HFFc6 (cell line): ENCODE measurements around the gene FHAD1. TPM values are rescaled to one million over a fixed set of nuclear protein-coding genes. Genes with fewer than 3 reads are reported as not detected.

ENCODE experiments used
- DNase-seq: peaks from one replicate; pipeline ENCODE4 v3.0.0-alpha.2; 2018
- H3K27ac Mint-ChIP-seq: 2 replicates; pipeline ENCODE4 v1.8.0; 2020; ENCODE audit warnings: mild to moderate bottlenecking, mixed read lengths
- H3K27me3 Mint-ChIP-seq: 2 replicates; pipeline ENCODE4 v1.8.0; 2021; ENCODE audit warnings: mild to moderate bottlenecking, moderate library complexity, mixed read lengths; ENCODE audit not compliant: insufficient read depth
- H3K36me3 Mint-ChIP-seq: 2 replicates; pipeline ENCODE4 v1.8.0; 2021; ENCODE audit warnings: low read depth, mixed read lengths
- H3K4me1 Mint-ChIP-seq: 2 replicates; pipeline ENCODE4 v1.8.0; 2020; ENCODE audit warnings: low read depth, mixed read lengths
- H3K4me3 Mint-ChIP-seq: 2 replicates; pipeline ENCODE4 v1.8.0; 2020; ENCODE audit warnings: mild to moderate bottlenecking, moderate library complexity, mixed read lengths
- H3K9me3 Mint-ChIP-seq: 2 replicates; pipeline ENCODE4 v1.8.0; 2020; ENCODE audit warnings: mild to moderate bottlenecking, mixed read lengths
- CTCF ChIP-seq: fragments of 200-600 bp; sonication (generic); IDR thresholded peaks from 2 replicates; pipeline ENCODE4 v1.5.0; 2021; ENCODE audit warnings: antibody characterized with exemption, mild to moderate bottlenecking
- total RNA-seq, 6 experiments: library from RNA; stranded (reverse); fragmentation: NEBNext Ultra II Directional; extraction: Animal tissue kit (Norgen Biotek cat#: 25700); gene quantifications; 2 replicates in 1 of 6; 3 replicates in 5 of 6; pipeline ENCODE4 v1.2.3, GENCODE V29; 2021

Gene FHAD1
- total RNA-seq, 6 experiments from 2014 or later: 0.16 to 0.25 TPM; not detected in 4

DNA sequence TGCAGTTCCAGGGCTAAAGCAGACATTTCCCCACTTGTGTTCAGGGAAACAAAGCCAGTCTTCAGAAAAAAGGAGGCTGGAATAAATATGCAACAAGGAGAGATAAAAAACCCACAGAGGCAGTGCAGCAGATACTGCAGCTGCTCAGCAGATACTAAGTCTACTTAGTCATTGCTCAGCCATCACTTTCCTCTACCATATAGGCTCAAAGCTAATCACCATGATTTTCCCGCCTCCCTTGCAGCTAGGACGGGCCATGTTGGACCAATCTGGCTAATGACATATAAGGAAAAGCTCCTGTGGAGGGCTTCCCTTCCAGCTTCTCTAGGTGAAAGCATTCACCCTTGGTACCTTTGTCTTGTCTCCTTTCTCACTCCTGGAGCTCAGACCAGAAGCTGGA lies 152.7 kb downstream of the FHAD1 start:
- Mint-ChIP-seq H3K9me3 (peaks cover 14% of the 10 kb centered on the region), H3K27me3 (peaks cover 7% of the 10 kb centered on the region), H3K4me1 (0 out of 2 replicates have a peak, but pooled peaks cover 4% of the 10 kb centered on the region), H3K27ac (no peak overlapping the region), H3K4me3 (no peak overlapping the region), H3K36me3 (no peaks in the 10 kb centered on the region)
- no peak for DNase-seq
- TF ChIP-seq CTCF: no peak

DNA sequence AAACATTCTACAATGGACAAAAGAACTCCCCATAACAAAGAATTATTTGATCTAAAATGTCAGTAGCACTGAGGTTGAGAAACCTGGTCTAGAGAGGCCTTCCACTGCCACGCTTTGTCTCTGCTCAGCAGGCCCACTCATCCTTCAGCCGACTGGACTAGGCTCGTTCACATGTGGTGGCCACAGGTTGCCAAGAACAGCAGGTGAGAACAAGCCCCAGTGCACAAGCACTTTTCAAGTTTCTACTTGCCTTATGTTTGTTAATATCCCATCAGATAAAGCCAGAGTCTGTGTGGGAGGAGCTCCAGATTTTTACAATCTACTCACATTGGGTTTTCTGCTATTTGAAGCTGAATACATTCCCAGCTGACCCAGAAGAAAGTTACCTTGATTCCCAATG lies 153.6 kb downstream of the FHAD1 start:
- H3K4me1 Mint-ChIP-seq: 0 out of 2 replicates have a peak, but pooled peaks cover 4% of the 10 kb centered on the region
- H3K36me3 Mint-ChIP-seq: no peaks in the 10 kb centered on the region

DNA sequence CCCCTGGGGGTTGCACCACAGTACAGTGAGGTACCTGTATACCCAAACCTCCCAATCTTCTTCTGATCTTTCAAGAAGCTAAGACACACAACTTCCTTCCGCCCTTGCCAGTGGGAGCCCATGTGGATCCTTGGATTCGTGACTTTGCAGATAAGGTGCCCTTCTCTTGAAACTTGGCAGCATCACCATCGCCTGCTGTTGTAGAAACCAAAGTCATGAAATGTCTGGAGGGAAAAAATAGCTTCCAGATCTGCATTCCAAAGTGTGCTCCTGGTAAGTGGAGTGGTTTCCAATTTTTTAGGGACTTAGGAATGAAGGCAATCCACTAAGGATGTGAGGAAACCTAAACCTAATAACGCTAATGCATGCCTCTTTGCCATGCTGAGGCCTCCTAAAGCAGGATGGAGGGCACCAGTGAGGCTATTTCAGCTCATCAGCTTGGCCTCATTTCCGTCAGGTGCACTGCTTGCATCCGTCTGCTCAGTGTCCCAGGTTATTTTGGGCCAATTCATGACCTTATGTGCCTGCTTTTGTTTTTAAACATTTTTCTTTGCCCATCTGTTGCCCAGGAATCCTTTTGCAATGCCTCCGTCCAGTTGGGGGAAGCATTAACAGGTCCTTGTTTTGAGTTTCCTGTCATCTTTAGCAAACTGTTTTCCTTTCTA lies 154.5 kb downstream of the FHAD1 start:
- no peak for DNase-seq
- Mint-ChIP-seq H3K4me1 (peaks cover 6% of the 10 kb centered on the region), H3K27ac (no peak overlapping the region), H3K4me3 (no peak overlapping the region), H3K9me3 (peaks cover 14% of the 10 kb centered on the region), H3K27me3 (peaks cover 6% of the 10 kb centered on the region), H3K36me3 (no peaks in the 10 kb centered on the region)
- TF ChIP-seq CTCF: no peak

More for the DNA sequence above, 153.6 kb downstream of the FHAD1 start:
- no peak for DNase-seq
- Mint-ChIP-seq H3K4me3 (no peak overlapping the region), H3K9me3 (peaks cover 14% of the 10 kb centered on the region), H3K27ac (no peak overlapping the region), H3K27me3 (peaks cover 7% of the 10 kb centered on the region)
- no peak for TF ChIP-seq CTCF

DNA sequence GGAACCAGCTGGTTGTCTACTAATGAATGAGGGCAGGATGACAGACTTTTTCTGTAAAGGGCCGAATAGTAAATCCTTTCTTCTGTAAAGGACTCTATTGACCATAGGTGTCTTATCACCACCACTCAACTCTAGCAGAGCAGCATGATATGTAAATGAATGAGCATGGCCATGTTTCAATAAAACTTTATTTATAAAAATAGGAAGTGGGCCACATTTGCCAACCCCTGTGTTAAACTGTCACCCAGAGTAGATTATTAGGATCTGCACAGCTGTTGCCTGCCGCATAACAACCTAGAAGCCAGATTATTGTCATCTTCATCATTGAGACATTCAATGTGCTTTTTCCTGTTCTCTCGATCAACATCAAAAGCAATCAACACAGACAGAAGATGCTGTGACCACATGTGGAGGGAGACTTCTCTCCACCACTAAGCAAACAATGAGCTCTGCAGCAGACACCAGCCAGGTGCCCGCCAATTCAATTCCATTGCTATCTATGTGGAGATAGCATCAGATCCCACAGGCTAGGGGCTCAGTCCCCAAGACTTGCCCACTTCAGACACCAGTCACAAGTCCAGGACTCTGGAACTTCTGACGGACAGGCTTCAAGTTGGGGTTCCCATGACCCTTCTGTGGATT lies 155.9 kb downstream of the FHAD1 start:
- H3K27ac Mint-ChIP-seq: no peak overlapping the region
- no peak overlapping the region for H3K4me3 Mint-ChIP-seq
- H3K36me3 Mint-ChIP-seq: no peaks in the 10 kb centered on the region
- DNase-seq: no peak
- peaks cover 14% of the 10 kb centered on the region for H3K9me3 Mint-ChIP-seq
- H3K4me1 Mint-ChIP-seq: peaks cover 20% of the 10 kb centered on the region
- no peak for TF ChIP-seq CTCF
- peaks cover 6% of the 10 kb centered on the region for H3K27me3 Mint-ChIP-seq

GRCh38 chr1:15403962-15404580 lies 157.0 kb downstream of the FHAD1 start:
- TF ChIP-seq CTCF: no peak
- Mint-ChIP-seq H3K36me3 (no peaks in the 10 kb centered on the region), H3K9me3 (peaks cover 13% of the 10 kb centered on the region), H3K4me1 (peaks cover 27% of the 10 kb centered on the region), H3K27ac (no peak overlapping the region), H3K4me3 (no peak overlapping the region), H3K27me3 (peaks cover 6% of the 10 kb centered on the region)
- DNase-seq: no peak
